ENCODE measurements around the gene ASL.
"Not testable (repeated sequence)": the region's sequence is repeated elsewhere in the genome, so short reads cannot be mapped to it uniquely, and the experiment has no call there.

Gene ASL

DNA sequence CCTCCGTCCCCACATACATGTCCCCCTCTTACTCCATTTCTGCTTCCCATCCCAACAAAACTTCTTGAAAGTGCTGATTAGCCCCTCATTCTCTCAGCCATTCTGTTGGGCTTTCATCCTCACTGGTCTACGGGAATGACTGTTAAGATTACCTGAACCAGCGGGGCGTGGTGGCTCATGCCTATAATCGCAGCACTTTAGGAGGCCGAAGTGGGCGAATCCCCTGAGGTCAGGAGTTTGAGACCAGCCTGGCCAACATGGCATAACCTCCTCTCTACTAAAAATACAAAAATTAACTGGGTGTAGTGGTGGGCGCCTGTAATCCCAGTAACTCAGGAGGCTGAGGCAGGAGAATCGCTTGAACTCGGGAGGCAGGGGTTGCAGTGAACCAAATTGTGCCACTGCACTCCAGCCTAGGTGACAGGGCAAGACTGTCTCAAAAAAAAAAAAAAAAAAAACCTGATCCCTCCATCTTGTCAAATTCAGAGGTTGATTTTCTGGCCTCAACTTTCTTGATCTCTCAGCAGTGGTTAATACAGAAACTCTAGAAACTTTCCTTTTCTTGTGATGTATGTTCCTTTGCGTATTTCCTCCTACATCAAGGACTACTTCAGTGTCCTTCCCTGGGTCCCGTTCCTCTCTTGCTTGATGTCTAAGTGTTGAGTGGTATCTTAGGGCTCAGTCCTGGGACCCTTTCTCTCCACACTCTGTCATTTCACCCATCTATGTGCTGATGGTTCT lies 41.2 kb downstream of the ASL start:
- not testable (repeated sequence) for FAIRE-seq

GRCh38 chr7:66118603-66119002 lies 43.0 kb downstream of the ASL start:
- no peak for FAIRE-seq
- no peak for DNase-seq (ENCODE audit: insufficient read length, low spot score)

More for the DNA sequence above, 41.2 kb downstream of the ASL start:
- not testable (repeated sequence) for DNase-seq (ENCODE audit: insufficient read length, low spot score)

- FAIRE-seq, result no peak
- DNase-seq (ENCODE audit: insufficient read length, low spot score), result no peak
Observed at GRCh38 chr7:66119245-66119850, 43.7 kb downstream of the ASL start.

DNA sequence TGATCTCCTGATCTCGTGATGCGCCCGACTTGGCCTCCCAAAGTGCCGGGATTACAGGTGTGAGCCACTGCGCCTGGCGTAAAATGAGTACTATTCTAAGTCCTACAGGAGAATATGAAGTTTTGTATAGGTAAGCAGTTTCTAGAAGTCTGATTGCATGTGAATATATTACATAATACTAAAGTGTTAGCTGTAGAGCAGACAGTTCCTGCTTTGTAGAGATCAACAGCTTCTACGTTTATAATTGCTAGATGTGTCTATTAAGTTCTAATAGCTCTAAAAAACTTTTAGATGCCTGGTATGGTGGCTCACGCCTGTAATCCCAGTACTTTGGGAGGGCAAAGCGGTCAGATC lies 47.5 kb downstream of the ASL start:
- FAIRE-seq, result no peak

GRCh38 chr7:66124569-66124861 lies 48.9 kb downstream of the ASL start:
- FAIRE-seq, result not testable (repeated sequence)

More for the DNA sequence above, 47.5 kb downstream of the ASL start:
- no peak for DNase-seq (ENCODE audit: insufficient read length, low spot score)

GRCh38 chr7:66125052-66125694 lies 49.6 kb downstream of the ASL start:
- FAIRE-seq (no peak), DNase-seq (ENCODE audit: insufficient read length, low spot score) (no peak)

More at GRCh38 chr7:66124569-66124861, 48.9 kb downstream of the ASL start:
- DNase-seq (ENCODE audit: insufficient read length, low spot score), result not testable (repeated sequence)

- FAIRE-seq, result not testable (repeated sequence)
Observed at GRCh38 chr7:66125781-66126352, 50.2 kb downstream of the ASL start.

DNA sequence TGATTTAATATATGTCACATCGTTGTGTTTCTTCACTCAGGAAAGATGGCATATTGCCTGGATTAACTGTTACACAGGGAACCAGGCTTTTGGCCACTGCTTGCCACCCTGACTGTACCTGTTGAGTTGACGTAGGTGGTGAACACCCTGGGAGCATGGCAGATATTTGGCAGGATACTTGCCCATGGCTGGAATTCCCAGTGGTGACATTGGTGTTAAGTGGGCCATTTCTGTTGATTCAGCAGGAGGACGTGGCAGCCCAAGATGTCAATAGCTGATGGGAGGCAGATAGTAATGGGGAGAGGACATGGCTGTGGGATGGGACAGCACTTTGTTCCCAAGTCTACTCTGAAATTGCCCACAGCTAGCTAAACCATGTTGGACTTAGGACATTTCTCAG lies 51.6 kb downstream of the ASL start:
- not testable (repeated sequence) for FAIRE-seq; DNase-seq (ENCODE audit: insufficient read length, low spot score)

More at GRCh38 chr7:66125781-66126352, 50.2 kb downstream of the ASL start:
- DNase-seq (ENCODE audit: insufficient read length, low spot score), result not testable (repeated sequence)

DNA sequence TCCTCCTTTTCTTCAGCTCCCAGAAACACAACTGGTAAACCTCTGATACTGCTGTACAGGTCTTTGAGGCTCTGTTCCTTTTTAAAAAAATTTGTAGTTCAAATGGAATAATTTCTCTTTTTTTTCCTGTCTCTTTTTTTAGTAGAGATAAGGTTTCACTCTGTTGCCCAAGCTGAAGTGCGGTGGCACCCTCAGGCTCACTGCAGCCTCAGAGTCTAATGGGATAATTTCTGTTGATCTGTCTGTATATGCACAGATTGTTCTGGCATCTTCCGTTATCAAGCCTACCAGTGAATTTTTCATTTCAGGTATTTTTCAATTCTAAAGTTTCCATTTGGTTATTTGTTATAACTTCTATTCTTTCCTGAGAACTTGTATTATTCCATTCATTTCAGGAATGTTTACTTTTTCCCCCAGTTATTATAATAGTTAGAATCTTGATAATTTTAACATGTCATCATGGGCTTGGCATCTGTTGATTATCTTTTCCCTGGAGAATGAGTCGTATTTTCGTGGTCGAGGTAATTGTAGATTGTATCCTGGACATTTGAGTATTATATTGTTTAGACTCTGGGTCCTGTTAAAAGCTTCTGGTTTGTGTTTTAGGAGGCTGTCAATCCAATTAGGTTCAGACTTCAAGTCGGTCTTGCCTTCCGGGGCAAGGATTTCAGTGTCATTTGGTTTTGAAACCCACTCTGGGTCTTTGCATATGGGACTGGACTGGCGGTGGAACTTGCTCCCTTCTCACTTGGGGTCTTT lies 63.6 kb downstream of the ASL start:
- FAIRE-seq, result no peak

DNA sequence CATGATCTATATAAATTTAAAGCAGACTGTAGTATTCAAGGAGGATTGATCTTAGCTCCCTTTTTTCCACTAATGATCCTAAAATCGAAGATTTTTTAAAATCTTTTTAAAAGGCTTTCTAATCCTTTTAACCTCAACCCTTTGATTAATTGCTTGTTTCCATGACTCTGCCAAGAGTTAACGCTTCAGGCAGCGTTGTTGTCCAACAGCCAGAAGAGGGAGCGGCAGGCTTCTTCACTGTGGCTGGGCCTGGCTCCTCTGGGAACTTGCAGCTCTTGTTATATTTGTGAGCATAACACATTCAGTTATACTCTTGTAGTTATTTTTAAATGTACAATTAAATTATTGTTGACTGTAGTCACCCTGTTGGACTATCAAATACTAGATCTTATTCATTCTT lies 65.3 kb downstream of the ASL start:
- FAIRE-seq, result no peak

More for the DNA sequence above, 63.6 kb downstream of the ASL start:
- DNase-seq (ENCODE audit: insufficient read length, low spot score), result no peak

DNA sequence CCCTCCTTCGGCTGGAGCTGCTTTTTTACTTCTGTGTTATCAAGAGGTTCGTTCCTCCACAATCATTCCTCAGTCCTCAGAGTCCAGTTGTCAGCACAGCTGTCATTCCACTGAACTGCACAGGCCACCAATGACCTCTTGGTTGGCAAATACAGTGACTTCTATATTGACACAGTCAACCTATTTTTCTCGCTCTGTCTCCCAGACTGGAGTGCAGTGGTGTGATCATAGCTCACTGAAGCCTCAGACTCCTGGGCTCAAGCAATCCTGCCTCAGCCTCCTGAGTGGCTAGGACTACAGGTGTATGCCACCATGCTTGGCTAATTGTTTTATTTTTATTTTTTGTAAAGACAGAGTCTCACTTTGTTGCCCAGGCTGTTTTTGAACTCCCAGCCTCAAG lies 66.7 kb downstream of the ASL start:
- FAIRE-seq (no peak), DNase-seq (ENCODE audit: insufficient read length, low spot score) (no peak)

More for the DNA sequence above, 65.3 kb downstream of the ASL start:
- DNase-seq (ENCODE audit: insufficient read length, low spot score), result peak; percentile 24

DNA sequence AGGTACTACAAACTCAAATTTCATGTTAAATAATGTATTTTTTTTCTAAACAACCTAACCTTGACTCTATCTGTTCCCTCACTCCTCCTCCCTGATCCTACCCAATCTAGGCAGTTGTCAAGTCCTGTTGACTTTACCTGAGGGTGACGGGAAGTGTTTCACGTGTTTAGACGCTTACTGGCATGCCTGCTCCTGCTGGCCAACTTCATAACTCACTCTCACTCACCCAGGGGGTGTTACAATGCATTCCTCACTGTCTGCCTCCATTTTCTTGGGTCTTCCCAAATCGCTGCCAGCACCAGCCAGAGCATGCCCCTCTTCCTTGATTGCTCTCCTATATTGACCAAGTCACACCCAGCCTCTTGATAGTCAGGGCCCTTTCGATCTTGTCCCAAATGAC lies 67.4 kb downstream of the ASL start:
- FAIRE-seq (no peak), DNase-seq (ENCODE audit: insufficient read length, low spot score) (no peak)
